Measurements from ENCODE around the gene ALDH1L1. TPM values are rescaled to one million over a fixed set of nuclear protein-coding genes. Genes with fewer than 3 reads are reported as not detected.

ALDH1L1 gene
- total RNA-seq, 1 donor from 2014 or later = not detected

GRCh38 chr3:126064627-126065258 is 115.6 kb downstream of the ALDH1L1 start:
- no peak for DNase-seq (ENCODE audit: low spot score)
- H3K36me3 Mint-ChIP-seq (ENCODE audit: low read depth, unreplicated experiment) = peaks cover 4% of the 10 kb centered on the region
- no peaks in the 10 kb centered on the region for H3K4me1 Mint-ChIP-seq (ENCODE audit: unreplicated experiment)
- H3K4me3 Mint-ChIP-seq (ENCODE audit: unreplicated experiment) = no peak overlapping the region
- peaks cover 3% of the 10 kb centered on the region for H3K27me3 Mint-ChIP-seq (ENCODE audit: unreplicated experiment)
- H3K27ac Mint-ChIP-seq (ENCODE audit: unreplicated experiment) = no peak overlapping the region
- no peaks in the 10 kb centered on the region for H3K9me3 Mint-ChIP-seq (ENCODE audit: unreplicated experiment)
- TF ChIP-seq CTCF (IDR thresholded peaks at IDR 0.05; ENCODE audit: unreplicated experiment) = no peak

GRCh38 chr3:126063358-126063965 is 116.9 kb downstream of the ALDH1L1 start:
- Mint-ChIP-seq H3K27ac (ENCODE audit: unreplicated experiment) (no peak overlapping the region), H3K9me3 (ENCODE audit: unreplicated experiment) (no peaks in the 10 kb centered on the region), H3K27me3 (ENCODE audit: unreplicated experiment) (peaks cover 5% of the 10 kb centered on the region), H3K4me1 (ENCODE audit: unreplicated experiment) (no peaks in the 10 kb centered on the region), H3K4me3 (ENCODE audit: unreplicated experiment) (no peak overlapping the region), H3K36me3 (ENCODE audit: low read depth, unreplicated experiment) (peaks cover 5% of the 10 kb centered on the region)
- no peak for DNase-seq (ENCODE audit: low spot score)
- no peak for TF ChIP-seq CTCF (IDR thresholded peaks at IDR 0.05; ENCODE audit: unreplicated experiment)

GRCh38 chr3:126061301-126062032 is 118.9 kb downstream of the ALDH1L1 start:
- H3K9me3 Mint-ChIP-seq (ENCODE audit: unreplicated experiment) = no peaks in the 10 kb centered on the region
- H3K4me3 Mint-ChIP-seq (ENCODE audit: unreplicated experiment) = no peak overlapping the region
- no peak for TF ChIP-seq CTCF (IDR thresholded peaks at IDR 0.05; ENCODE audit: unreplicated experiment)
- H3K4me1 Mint-ChIP-seq (ENCODE audit: unreplicated experiment) = no peaks in the 10 kb centered on the region
- peaks cover 5% of the 10 kb centered on the region for H3K36me3 Mint-ChIP-seq (ENCODE audit: low read depth, unreplicated experiment)
- no peak overlapping the region for H3K27ac Mint-ChIP-seq (ENCODE audit: unreplicated experiment)
- no peak for DNase-seq (ENCODE audit: low spot score)
- H3K27me3 Mint-ChIP-seq (ENCODE audit: unreplicated experiment) = peaks cover 2% of the 10 kb centered on the region

- no peak overlapping the region for H3K4me3 Mint-ChIP-seq (ENCODE audit: unreplicated experiment)
- no peaks in the 10 kb centered on the region for H3K9me3 Mint-ChIP-seq (ENCODE audit: unreplicated experiment)
- no peak for DNase-seq (ENCODE audit: low spot score)
- TF ChIP-seq CTCF (IDR thresholded peaks at IDR 0.05; ENCODE audit: unreplicated experiment) = no peak
- H3K36me3 Mint-ChIP-seq (ENCODE audit: low read depth, unreplicated experiment) = peaks cover 5% of the 10 kb centered on the region
- no peaks in the 10 kb centered on the region for H3K4me1 Mint-ChIP-seq (ENCODE audit: unreplicated experiment)
- H3K27ac Mint-ChIP-seq (ENCODE audit: unreplicated experiment) = no peak overlapping the region
- peaks cover 2% of the 10 kb centered on the region for H3K27me3 Mint-ChIP-seq (ENCODE audit: unreplicated experiment)
Observed at GRCh38 chr3:126060613-126061145, 119.7 kb downstream of the ALDH1L1 start.

All from endothelial cell (in vitro differentiated cells).